ENCODE results near the gene NSD2. TPM values are rescaled to one million over a fixed set of nuclear protein-coding genes. Genes with fewer than 3 reads are reported as not detected.

Gene NSD2
- total RNA-seq, 1 donor from 2014 or later: 212 TPM

- Mint-ChIP-seq H3K27ac (no peak within 1 kb of the TSS), H3K27me3 (peaks cover 3% of the 10 kb centered on the region), H3K36me3 (ENCODE audit: insufficient read depth) (no peaks in the 10 kb centered on the region), H3K9me3 (ENCODE audit: low read depth) (no peaks in the 10 kb centered on the region), H3K4me3 (ENCODE audit: low read depth) (peak within 1 kb of the TSS; percentile 78), H3K4me1 (ENCODE audit: low read depth) (peaks cover 15% of the 10 kb centered on the region)
- DNase-seq (ENCODE audit: low spot score, unreplicated experiment): peak; percentile 93
- TF ChIP-seq CTCF (IDR thresholded peaks at IDR 0.05; ENCODE audit: unreplicated experiment): peak; percentile 22
Measured at GRCh38 chr4:1856071-1856942, 14.9 kb upstream of the NSD2 start, which contains the start of gene LETM1. Gene LETM1 (minus strand): TSS chr4:1856156. CDS start chr4:1855950, 206 bp downstream.

- Mint-ChIP-seq H3K9me3 (ENCODE audit: low read depth) (no peaks in the 10 kb centered on the region), H3K4me1 (ENCODE audit: low read depth) (peaks cover 17% of the 10 kb centered on the region), H3K4me3 (ENCODE audit: low read depth) (peak overlapping the region; percentile 78), H3K27ac (no peak overlapping the region), H3K27me3 (peaks cover 3% of the 10 kb centered on the region), H3K36me3 (ENCODE audit: insufficient read depth) (no peaks in the 10 kb centered on the region)
- no peak for TF ChIP-seq CTCF (IDR thresholded peaks at IDR 0.05; ENCODE audit: unreplicated experiment)
- DNase-seq (ENCODE audit: low spot score, unreplicated experiment): no peak
Measured at GRCh38 chr4:1856943-1857699, 14.1 kb upstream of the NSD2 start.

- Mint-ChIP-seq H3K4me3 (ENCODE audit: low read depth) (no peak overlapping the region), H3K27ac (no peak overlapping the region), H3K27me3 (peaks cover 3% of the 10 kb centered on the region), H3K4me1 (ENCODE audit: low read depth) (peaks cover 19% of the 10 kb centered on the region), H3K9me3 (ENCODE audit: low read depth) (no peaks in the 10 kb centered on the region), H3K36me3 (ENCODE audit: insufficient read depth) (no peaks in the 10 kb centered on the region)
- no peak for TF ChIP-seq CTCF (IDR thresholded peaks at IDR 0.05; ENCODE audit: unreplicated experiment)
- no peak for DNase-seq (ENCODE audit: low spot score, unreplicated experiment)
Measured at GRCh38 chr4:1857931-1858330, 13.3 kb upstream of the NSD2 start.

- H3K36me3 Mint-ChIP-seq (ENCODE audit: insufficient read depth): no peaks in the 10 kb centered on the region
- no peaks in the 10 kb centered on the region for H3K9me3 Mint-ChIP-seq (ENCODE audit: low read depth)
- H3K27me3 Mint-ChIP-seq: peaks cover 3% of the 10 kb centered on the region
- no peak for TF ChIP-seq CTCF (IDR thresholded peaks at IDR 0.05; ENCODE audit: unreplicated experiment)
- H3K27ac Mint-ChIP-seq: no peak overlapping the region
- no peak for DNase-seq (ENCODE audit: low spot score, unreplicated experiment)
- no peak overlapping the region for H3K4me3 Mint-ChIP-seq (ENCODE audit: low read depth)
- H3K4me1 Mint-ChIP-seq (ENCODE audit: low read depth): peaks cover 24% of the 10 kb centered on the region
Measured at GRCh38 chr4:1859389-1859753, 11.8 kb upstream of the NSD2 start.

Data from progenitor cell of endocrine pancreas (in vitro differentiated cells).